Activated naive CD4-positive, alpha-beta T cell treated with anti-CD3 and anti-CD28 coated beads, Interleukin-2, amount 50 U/mL, for 72 hours (primary cell): ENCODE results near the gene INS. TPM values are rescaled to one million over a fixed set of nuclear protein-coding genes. Genes with fewer than 3 reads are reported as not detected.
A peak's percentile ranks its signal among the peaks of the same experiment; 100 is the strongest.

ENCODE experiments used
- ATAC-seq, 2 donors: fragments of 150-1000 bp; cut with Tn5 transposase; 2 replicates each; pipeline ENCODE4 v1.10.0; 2021; ENCODE audit warnings: mild to moderate bottlenecking in 2 of 2, moderate library complexity in 2 of 2
- DNase-seq, 2 donors: peaks; one replicate each; pipeline ENCODE4 v3.0.0; 2021 to 2022; ENCODE audit warnings: low spot score in 2 of 2
- H3K27ac Mint-ChIP-seq, 2 donors: one replicate each; pipeline ENCODE4 v1.8.0; 2022; ENCODE audit warnings: mild to moderate bottlenecking in 2 of 2, mixed read lengths in 2 of 2
- H3K36me3 Mint-ChIP-seq, 2 donors: one replicate each; pipeline ENCODE4 v1.8.0; 2022; ENCODE audit warnings: mixed read lengths in 2 of 2
- H3K9me3 Mint-ChIP-seq, 2 donors: one replicate each; pipeline ENCODE4 v1.8.0; 2022; ENCODE audit warnings: mixed read lengths in 2 of 2
- total RNA-seq, 2 donors: library from RNA; stranded (reverse); gene quantifications; one replicate each; pipeline ENCODE4 v1.2.3, GENCODE V29; 2022

The INS gene
- total RNA-seq, 2 donors from 2014 or later, result not detected

DNA sequence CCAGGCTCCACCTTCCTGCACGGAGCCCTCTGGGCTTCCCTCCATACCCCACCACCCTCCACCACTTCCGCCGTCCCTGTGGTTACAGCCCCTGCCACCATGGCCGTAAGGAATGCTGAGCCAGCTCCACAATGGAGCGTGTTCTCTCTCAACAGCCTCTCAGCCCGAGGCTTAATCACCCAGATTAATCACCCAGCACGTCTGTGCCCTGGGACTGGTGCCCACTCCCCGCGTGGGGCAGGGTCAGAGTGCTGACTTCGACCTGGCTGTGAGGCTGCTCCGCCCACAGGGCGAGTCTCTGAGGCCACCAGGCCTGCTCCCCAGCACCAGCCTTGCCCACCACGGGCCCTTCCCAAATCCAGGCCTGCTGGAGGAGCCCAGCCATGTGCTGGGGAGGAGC is 14.7 kb upstream of the INS start:
- ATAC-seq (no peak), DNase-seq (no peak)
- no peak overlapping the region for H3K27ac Mint-ChIP-seq
- no peaks in the 10 kb centered on the region for H3K9me3 Mint-ChIP-seq
- no peaks in the 10 kb centered on the region for H3K36me3 Mint-ChIP-seq

DNA sequence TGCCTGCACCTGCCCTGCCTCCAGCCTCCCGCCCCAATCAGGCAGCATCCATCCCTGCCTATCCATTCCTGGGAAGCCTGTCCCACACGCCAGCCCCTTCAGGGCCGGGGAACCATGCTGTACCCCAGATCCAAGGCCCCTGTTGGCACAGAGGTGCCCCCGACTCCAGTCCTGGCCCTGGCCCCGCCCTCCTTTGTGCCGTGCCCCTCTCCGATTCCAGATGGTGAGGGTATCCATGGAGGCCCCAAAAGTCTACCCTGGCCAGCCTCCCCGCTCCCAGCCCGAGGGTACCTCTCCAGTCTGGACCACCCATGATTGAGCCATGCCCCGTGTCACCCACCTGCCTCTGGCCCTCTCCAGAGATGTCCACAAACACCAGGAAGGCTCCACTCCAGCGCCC is 13.4 kb upstream of the INS start:
- ATAC-seq (no peak), DNase-seq (no peak)
- Mint-ChIP-seq H3K36me3 (no peaks in the 10 kb centered on the region), H3K9me3 (no peaks in the 10 kb centered on the region), H3K27ac (no peak overlapping the region)

DNA sequence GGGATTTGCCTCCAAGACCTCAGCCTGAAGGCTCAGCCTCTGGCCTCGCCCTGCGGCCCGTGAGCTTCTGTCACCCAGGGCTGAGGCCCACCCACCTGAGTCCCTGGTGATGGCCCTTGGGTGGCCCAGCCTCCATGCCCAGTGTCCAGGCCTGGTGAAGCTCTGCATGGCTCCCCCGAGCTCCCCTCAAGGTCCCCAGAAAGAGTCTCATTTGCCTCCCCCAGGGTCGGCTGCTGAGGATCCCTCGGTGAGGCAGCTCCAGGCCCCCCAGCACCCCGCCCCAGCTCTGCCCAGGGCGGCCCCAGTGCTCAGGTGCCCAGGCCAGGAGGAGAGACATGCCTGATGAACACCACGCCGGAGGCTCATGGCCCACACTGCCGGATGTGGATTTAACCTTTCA is 12.8 kb upstream of the INS start:
- no peak for ATAC-seq
- no peaks in the 10 kb centered on the region for H3K36me3 Mint-ChIP-seq
- no peak for DNase-seq
- no peaks in the 10 kb centered on the region for H3K9me3 Mint-ChIP-seq
- no peak overlapping the region for H3K27ac Mint-ChIP-seq

DNA sequence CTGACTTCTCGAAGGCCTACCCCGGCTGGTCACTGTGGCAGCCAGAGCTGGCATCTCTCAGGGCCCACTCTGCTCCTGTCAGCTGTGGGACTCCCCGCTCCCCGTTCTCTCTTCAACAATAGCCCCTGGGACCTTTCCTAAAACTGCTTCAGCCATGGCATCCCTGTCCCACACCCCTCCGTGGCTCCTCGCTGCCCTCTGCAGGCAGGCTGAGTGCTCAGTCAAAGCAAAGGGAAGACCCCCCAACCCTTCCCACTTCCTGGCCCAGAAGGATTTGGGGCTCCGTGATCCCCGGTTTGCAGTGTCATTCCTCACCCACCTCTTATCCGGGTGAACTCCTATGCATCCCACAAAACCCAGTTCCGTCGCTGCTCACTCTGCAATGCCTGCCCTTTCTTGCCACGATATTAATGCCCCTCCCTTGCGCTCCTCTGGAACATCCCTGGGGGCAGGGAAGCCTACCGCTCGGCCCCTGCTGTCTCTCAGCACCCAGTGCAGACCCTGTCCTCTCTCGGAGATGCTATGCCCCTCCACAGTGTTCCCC is 12.2 kb upstream of the INS start:
- ATAC-seq (no peak), DNase-seq (no peak)
- Mint-ChIP-seq H3K9me3 (no peaks in the 10 kb centered on the region), H3K27ac (no peak overlapping the region), H3K36me3 (no peaks in the 10 kb centered on the region)

DNA sequence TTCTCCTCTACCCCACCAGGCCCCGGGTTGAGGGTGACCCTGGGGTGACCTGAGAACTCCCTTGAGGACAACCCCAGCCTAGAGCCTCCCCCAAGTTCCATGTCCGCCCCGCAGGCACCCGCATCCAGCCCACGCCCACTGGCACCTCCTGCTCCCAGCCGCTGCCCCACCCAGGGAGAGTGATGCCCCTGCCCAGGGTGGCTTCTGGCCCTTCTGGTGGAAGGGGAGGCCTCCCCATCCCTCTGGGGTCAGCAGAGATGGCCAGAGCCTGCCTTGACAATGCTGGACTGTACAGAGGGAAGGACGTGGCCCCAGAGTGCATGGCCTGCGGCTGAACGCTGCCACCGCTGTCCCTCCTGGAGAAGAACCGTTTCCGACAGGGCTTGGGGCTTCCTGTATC is 11.7 kb upstream of the INS start:
- ATAC-seq (no peak), DNase-seq (no peak)
- H3K9me3 Mint-ChIP-seq, result no peaks in the 10 kb centered on the region
- H3K27ac Mint-ChIP-seq, result no peak overlapping the region
- no peaks in the 10 kb centered on the region for H3K36me3 Mint-ChIP-seq

DNA sequence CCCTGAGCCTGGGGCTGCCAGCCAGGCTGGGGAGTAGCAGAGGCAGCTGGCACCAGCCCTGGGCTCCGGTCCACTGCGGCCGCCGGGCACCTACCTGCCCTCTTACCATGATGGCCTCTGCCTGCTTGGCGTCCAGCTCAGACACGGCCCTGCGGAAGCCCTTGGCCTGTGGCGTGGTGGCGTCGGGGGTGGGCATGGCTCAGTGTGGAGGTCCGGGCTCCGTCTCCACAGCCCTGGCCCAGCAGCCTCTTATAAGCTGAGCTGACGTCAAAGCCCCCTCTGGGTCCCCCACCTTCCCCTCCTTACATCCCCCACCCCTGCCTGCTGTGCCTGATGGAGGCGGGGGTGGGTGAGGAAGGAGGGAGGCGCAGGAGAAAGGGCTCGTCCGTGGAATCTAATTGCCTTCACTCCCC is 10.6 kb upstream of the INS start, which contains the start of gene TH:
Gene TH (minus strand): TSS at position 225 of the 413 bp plus-strand sequence. CDS start 29 bp downstream, at position 196.
- no peak within 1 kb of the TSS for H3K27ac Mint-ChIP-seq
- DNase-seq, result no peak
- no peaks in the 10 kb centered on the region for H3K9me3 Mint-ChIP-seq
- no peak for ATAC-seq
- H3K36me3 Mint-ChIP-seq, result no peaks in the 10 kb centered on the region

DNA sequence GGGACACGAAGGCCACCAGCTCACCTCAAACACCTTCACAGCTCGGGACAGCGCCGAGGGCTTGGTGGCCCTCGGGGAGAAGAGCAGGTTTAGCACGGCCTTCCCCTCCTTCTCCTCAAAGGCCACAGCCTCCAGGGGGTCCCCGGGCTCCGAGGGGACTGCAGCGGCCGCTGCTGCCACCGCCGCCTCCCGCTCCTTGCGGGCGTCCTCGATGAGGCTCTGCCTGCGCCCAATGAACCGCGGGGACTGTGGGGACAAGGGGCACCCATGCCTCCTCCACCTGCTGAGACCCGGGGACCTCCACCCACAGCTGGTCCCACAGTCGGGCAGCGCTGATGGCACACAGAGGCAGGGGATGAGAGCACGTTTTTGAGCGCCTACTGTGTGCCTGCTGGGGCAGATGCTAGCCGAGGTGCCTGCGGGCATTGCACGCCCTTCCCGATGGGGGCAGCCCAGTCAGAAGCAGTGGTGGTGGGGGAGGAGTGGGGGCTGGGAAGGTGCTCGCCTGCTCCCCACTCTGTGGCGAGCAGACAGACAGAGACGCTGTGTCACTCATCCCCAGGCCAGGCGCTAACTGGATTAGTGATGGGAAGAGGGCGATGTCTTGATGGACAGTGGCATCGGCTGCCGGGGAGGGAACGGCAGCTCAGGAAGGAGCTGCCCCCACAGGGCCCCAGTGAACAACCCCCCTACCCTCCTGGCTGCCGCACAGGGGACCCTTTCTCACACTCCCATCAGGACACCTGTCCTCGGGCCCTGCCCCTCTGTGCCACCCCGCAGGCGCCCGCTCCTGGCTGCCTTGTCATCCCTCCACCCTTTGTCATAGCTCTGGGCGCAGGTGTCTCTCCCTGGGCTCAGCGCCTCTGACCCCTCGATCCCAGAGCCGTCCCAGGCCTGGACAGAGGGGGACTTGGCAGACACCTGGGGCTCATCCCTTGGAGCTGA is 8.9 kb upstream of the INS start:
- Mint-ChIP-seq H3K9me3 (no peaks in the 10 kb centered on the region), H3K36me3 (no peaks in the 10 kb centered on the region), H3K27ac (no peak overlapping the region)
- DNase-seq (no peak), ATAC-seq (no peak)

DNA sequence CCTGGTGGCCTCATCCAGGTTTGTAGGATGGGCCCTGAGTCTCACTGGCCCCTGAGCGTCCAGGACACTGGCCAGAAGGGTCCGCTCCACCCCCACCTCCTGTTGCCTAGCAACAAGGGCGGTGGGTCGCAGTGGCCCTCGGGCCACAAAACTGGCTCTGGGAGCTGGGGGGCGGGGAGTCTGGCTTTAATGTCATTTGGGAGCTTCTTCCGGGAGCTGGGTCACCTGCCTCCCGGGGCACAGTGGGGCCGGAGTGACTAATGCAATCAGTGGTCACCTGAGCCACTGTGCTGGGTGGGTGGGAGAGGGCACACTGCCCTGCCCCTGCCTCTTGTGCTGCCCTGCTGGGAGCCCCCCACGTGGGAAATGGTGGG is 8.0 kb upstream of the INS start:
- DNase-seq (no peak), ATAC-seq (no peak)
- no peak overlapping the region for H3K27ac Mint-ChIP-seq
- no peaks in the 10 kb centered on the region for H3K36me3 Mint-ChIP-seq
- H3K9me3 Mint-ChIP-seq, result no peaks in the 10 kb centered on the region

DNA sequence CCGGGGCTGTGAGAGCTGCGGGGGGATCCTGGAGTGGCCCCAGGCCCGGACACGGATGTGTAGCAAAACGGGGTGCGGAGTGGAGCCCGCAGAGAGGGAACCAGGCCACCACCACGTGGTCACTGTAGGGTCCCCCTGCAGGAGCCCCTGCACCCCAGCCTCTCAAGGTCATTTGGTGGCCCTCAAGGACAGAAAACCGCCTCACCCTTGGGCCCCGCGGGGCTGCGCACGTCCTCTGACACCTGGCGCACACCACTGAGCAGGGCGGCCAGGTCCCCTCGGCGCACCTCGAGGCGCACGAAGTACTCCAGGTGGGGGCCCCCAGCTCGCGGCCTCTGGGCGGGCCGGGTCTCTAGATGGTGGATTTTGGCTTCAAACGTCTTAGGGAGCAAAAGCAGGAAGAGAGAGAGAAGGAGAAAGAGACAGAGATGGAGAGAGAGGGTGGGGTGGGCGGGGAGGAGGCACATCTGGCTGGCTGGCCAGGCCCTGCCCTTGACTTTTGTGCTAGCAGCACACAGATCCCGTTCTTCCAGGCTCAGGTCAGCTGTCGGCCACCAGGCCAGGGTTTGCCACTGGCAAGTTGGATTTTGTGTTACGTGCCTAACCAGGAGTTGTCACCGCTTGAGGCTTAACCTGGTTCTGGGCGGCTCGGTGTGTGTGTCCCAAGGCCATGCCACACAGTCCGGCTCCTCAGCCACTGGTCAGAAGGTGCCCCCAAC is 7.4 kb upstream of the INS start:
- no peaks in the 10 kb centered on the region for H3K36me3 Mint-ChIP-seq
- no peak for ATAC-seq
- no peaks in the 10 kb centered on the region for H3K9me3 Mint-ChIP-seq
- DNase-seq, result no peak
- H3K27ac Mint-ChIP-seq, result no peak overlapping the region

DNA sequence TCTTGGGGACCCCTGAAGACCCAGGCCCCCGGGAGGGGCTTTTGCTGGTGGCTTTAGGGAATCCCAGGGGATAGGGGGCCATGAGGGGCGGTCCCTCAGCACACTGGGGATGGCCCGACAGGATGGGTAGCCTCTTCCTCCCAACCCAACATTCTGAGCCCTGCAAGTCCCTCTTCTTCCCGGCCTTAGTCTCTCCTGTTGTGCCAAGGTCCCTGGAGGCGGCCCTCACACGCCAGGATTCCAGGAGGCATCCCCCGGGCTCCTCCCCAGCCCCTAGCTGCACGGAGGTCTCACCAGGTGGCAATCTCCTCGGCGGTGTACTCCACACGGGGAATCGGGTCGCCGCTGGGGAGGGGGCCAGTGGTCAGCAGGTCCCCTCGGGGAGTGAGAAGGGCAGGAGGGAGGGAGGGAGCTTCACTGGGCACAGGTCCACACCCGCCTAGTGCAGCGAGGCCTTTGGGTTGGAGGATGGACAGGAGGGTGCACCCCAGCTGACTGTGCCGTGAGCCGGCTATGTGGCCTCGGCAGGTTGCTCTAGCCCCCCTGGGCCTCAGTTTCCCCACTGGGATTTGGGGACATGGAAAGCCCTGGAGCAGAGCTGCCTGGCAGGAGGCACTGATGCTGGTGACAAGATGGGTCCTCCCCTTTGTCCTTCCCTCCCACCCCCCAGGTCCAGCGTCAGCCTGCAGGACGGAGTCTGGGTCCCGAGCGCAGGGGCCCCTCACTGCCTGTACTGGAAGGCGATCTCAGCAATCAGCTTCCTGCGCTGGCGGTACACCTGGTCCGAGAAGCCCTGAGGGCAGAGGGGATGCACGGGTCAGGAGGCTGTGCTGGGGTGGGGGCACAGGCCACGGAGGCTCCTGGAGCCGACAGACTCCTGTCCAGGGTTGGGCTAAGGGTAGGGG is 6.4 kb upstream of the INS start:
- DNase-seq (no peak), ATAC-seq (no peak)
- Mint-ChIP-seq H3K36me3 (no peaks in the 10 kb centered on the region), H3K27ac (no peak overlapping the region), H3K9me3 (no peaks in the 10 kb centered on the region)

DNA sequence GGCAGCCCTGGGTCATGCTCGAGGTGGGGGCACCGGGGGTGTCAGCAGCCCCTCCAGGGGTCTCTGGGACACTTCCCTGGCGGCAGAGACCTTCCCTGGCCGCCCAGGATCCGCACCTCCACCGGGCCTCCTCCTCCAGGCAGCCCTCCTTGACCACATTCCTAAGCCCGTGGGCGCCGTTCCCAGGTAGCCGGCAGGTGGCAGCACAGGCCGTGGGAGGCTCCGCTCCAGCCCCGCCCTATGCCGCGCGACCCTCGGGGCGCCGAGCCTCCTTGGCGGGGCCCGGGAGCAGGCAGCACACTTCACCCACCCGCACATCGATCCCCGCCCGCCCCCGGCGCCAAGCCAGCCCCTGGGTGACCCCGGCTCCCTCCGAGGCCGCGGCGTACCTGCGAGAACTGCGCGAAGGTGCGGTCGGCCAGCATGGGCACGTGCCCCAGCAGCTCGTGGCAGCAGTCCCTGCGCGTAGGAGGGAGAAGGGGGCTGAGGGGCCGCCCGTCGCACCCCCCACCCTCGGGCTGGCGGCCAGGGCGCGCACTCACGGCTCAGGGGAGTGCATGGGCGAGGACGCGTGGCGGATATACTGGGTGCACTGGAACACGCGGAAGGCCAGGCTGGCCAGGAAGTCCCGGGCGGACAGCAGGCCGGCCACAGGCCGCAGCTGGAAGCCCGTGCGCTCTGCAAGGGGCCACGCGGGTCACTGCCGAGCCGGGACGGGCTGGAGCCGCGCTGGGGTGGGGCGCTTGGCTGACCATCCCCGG is 5.3 kb upstream of the INS start:
- ATAC-seq, result peak; percentile 68 to 79
- DNase-seq, result peak in 1 of 2 donors; percentile 49

DNA sequence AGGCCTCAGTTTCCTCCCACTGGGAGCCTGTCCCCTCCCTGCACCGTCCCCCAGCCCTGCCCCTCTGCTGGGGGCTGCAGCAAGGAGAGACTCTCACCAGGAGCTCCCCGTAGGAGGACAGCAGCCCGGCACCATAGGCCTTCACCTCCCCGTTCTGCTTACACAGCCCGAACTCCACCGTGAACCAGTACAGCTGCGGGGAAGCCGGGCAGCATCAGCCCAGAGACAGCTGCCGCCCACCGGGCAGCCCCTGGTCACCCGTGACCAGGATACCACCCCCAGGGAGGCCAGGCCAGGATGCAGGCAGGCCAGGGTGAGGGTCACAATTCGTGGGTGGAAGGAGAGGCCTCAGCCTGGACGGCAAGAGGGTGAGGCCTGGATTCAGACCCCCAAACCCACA is 4.6 kb upstream of the INS start:
- Mint-ChIP-seq H3K36me3 (no peaks in the 10 kb centered on the region), H3K27ac (no peak overlapping the region), H3K9me3 (no peaks in the 10 kb centered on the region)
- no peak for DNase-seq
- ATAC-seq, result no peak

More for the DNA sequence above, 5.3 kb upstream of the INS start:
- H3K9me3 Mint-ChIP-seq, result no peaks in the 10 kb centered on the region
- no peaks in the 10 kb centered on the region for H3K36me3 Mint-ChIP-seq
- H3K27ac Mint-ChIP-seq, result no peak overlapping the region

DNA sequence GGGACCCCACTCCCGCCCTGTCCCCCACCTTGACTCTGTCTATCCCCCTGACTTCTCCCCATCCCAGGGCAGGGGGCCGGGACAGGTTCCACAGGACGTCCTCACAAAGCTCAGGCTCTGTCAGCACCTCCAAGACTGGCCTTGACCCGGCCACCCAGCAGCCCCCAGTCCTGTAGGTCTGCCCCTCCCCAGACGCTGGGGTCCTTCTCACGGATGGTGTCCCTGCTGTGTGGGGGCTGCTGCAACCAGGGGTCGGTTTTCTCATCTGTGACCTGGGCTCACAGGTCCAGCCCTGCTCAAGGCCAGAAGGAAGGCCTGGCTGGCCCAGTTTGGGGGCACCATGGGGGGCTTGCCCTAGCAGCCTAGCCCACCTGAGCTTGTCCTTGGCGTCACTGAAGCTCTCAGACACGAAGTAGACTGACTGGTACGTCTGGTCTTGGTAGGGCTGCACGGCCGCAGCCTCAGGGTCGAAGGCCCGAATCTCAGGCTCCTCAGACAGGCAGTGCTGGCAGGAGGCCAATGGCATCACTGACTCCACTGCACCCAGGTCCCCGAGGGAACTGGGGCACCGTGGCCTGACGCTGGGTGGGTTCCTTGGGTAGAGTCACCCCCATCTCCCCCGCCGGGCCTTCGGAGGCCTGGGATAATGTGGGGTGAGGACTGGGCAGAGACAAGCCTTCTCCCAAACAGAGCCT is 4.0 kb upstream of the INS start:
- no peak overlapping the region for H3K27ac Mint-ChIP-seq
- H3K9me3 Mint-ChIP-seq, result no peaks in the 10 kb centered on the region
- ATAC-seq (no peak), DNase-seq (no peak)
- H3K36me3 Mint-ChIP-seq, result no peaks in the 10 kb centered on the region

DNA sequence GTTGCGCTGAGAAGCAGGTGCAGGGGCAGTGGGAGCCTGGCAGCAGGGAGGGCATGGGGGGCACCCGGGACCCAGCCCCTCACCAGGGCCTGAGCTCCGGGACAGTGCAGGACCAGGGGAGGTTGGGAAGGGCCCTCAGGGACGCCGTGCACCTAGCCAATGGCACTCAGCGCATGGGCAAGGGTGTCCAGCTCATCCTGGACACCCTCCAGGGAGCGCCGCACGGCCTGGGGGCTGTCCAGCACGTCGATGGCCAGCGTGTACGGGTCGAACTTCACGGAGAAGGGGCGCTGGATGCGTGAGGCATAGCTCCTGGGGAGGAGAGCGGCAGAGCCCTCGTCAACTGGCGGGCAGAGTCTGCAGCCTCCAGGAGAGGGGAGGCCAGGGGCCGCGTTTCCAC is 3.1 kb upstream of the INS start:
- H3K27ac Mint-ChIP-seq, result no peak overlapping the region
- ATAC-seq (no peak), DNase-seq (no peak)
- no peaks in the 10 kb centered on the region for H3K9me3 Mint-ChIP-seq
- H3K36me3 Mint-ChIP-seq, result no peaks in the 10 kb centered on the region

DNA sequence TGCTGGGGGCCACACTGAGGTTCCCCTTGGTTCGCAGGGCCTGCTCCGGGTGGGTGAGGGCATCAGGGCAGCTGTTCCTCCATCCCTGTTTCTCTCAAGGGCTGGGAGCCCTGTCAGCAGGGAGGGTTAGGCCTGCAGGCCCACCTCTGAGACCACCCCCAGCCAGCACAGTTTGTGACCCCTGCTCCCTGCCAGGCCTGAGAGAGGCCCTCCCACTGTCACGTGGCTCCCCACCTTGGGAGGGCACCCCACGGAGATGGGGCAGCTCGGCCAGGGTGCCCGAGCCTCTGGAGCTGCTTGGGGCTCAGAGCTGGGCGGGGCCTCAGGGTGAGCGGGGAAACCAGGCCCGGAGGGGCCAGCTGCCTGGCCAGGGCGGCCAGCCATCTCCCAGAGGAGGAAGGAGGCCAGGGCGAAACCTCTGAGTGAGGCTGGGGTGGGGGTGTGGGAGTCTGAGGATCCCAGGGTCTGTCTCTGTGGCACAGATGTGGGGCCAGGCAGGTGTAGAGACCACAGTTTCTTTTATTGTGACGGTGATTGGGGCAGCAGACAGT is 2.5 kb upstream of the INS start:
- Mint-ChIP-seq H3K36me3 (no peaks in the 10 kb centered on the region), H3K9me3 (no peaks in the 10 kb centered on the region), H3K27ac (no peak overlapping the region)
- ATAC-seq, result no peak
- DNase-seq, result no peak
